Colonic mucosa (tissue), 4 donors: ENCODE measurements around the gene SOBP. TPM values are rescaled to one million over a fixed set of nuclear protein-coding genes. Genes with fewer than 3 reads are reported as not detected.

Source experiments
- DNase-seq: peaks from one replicate; pipeline ENCODE4 v3.0.0-alpha.2; 2020
- H3K27ac ChIP-seq: fragments of 200-600 bp; one replicate; pipeline ENCODE4 v1.8.0; 2021
- H3K27me3 ChIP-seq: fragments of 200-600 bp; one replicate; pipeline ENCODE4 v1.8.0; 2021
- H3K36me3 ChIP-seq: fragments of 200-600 bp; one replicate; pipeline ENCODE4 v1.8.0; 2021
- H3K4me1 ChIP-seq: fragments of 200-600 bp; one replicate; pipeline ENCODE4 v1.8.0; 2021; ENCODE audit warnings: mild to moderate bottlenecking
- H3K4me3 ChIP-seq: fragments of 200-600 bp; one replicate; pipeline ENCODE4 v1.8.0; 2021
- H3K9ac ChIP-seq, 2 donors: one replicate each; pipeline ENCODE4 v1.7.0; 2013; ENCODE audit warnings: control low read depth in 2 of 2, low read depth in 2 of 2, low read length in 2 of 2
- H3K9me3 ChIP-seq: fragments of 200-600 bp; one replicate; pipeline ENCODE4 v1.8.0; 2021
- CTCF ChIP-seq: fragments of 200-600 bp; IDR thresholded peaks from one replicate; pipeline ENCODE4 v1.8.0; 2022; ENCODE audit warnings: antibody characterized with exemption, mild to moderate bottlenecking
- intact Hi-C: fragments of 100-400 bp; cut with DNase I; formaldehyde crosslinking; loops from one replicate; pipeline ENCODE4 v1.14.1; 2022
- total RNA-seq, 2 donors: library from RNA; stranded (reverse); fragmentation: NEBNext Ultra II Directional in 1 of 2; extraction: Animal tissue kit (Norgen Biotek cat#: 25700) in 1 of 2; gene quantifications; one replicate each; pipeline ENCODE4 v1.2.1, GENCODE V29; 2021
- donor health status: healthy.
- donor health status: DM: no; HTN: no; CAD: no.
- donor health status: DM: no; HTN: no; CAD: no.

SOBP gene
- total RNA-seq, 2 donors from 2014 or later = 0.67 to 3.4 TPM

- Histone ChIP-seq H3K4me1 (peaks cover 4% of the 10 kb centered on the region), H3K27ac (no peak overlapping the region), H3K9ac (no peak overlapping the region), H3K4me3 (no peak overlapping the region), H3K9me3 (no peaks in the 10 kb centered on the region), H3K27me3 (no peaks in the 10 kb centered on the region), H3K36me3 (no peaks in the 10 kb centered on the region)
- no peak for DNase-seq
- intact Hi-C loops = no loop called here
- TF ChIP-seq CTCF = no peak
Observed at GRCh38 chr6:107652526-107653182, 162.7 kb downstream of the SOBP start.

- intact Hi-C loops = no loop called here
- H3K4me3 ChIP-seq = no peak overlapping the region
- DNase-seq = no peak
- no peaks in the 10 kb centered on the region for H3K27me3 ChIP-seq
- no peak overlapping the region for H3K9ac ChIP-seq
- no peaks in the 10 kb centered on the region for H3K36me3 ChIP-seq
- H3K4me1 ChIP-seq = peaks cover 4% of the 10 kb centered on the region
- H3K9me3 ChIP-seq = no peaks in the 10 kb centered on the region
- no peak overlapping the region for H3K27ac ChIP-seq
- no peak for TF ChIP-seq CTCF
Observed at GRCh38 chr6:107653183-107653580, 163.3 kb downstream of the SOBP start.

- no peak for TF ChIP-seq CTCF
- Histone ChIP-seq H3K27ac (peak overlapping the region; percentile 3), H3K36me3 (no peaks in the 10 kb centered on the region), H3K9ac (no peak overlapping the region), H3K4me3 (no peak overlapping the region), H3K27me3 (no peaks in the 10 kb centered on the region), H3K4me1 (peaks cover 4% of the 10 kb centered on the region), H3K9me3 (no peaks in the 10 kb centered on the region)
- intact Hi-C loops = no loop called here
- DNase-seq = no peak
Observed at GRCh38 chr6:107653861-107654394, 164.0 kb downstream of the SOBP start.

- Histone ChIP-seq H3K27me3 (no peaks in the 10 kb centered on the region), H3K4me3 (no peak overlapping the region), H3K36me3 (no peaks in the 10 kb centered on the region), H3K4me1 (peaks cover 4% of the 10 kb centered on the region), H3K9ac (no peak overlapping the region), H3K9me3 (no peaks in the 10 kb centered on the region), H3K27ac (no peak overlapping the region)
- intact Hi-C loops = no loop called here
- DNase-seq = no peak
- no peak for TF ChIP-seq CTCF
Observed at GRCh38 chr6:107654764-107655163, 164.8 kb downstream of the SOBP start.

- Histone ChIP-seq H3K9ac (no peak overlapping the region), H3K9me3 (no peaks in the 10 kb centered on the region), H3K4me1 (peaks cover 4% of the 10 kb centered on the region), H3K27me3 (no peaks in the 10 kb centered on the region), H3K4me3 (no peak overlapping the region), H3K27ac (no peak overlapping the region), H3K36me3 (no peaks in the 10 kb centered on the region)
- no peak for DNase-seq
- intact Hi-C loops = no loop called here
- no peak for TF ChIP-seq CTCF
Observed at GRCh38 chr6:107655245-107655644, 165.3 kb downstream of the SOBP start.
